Fibroblast of skin of left quadriceps (primary cell): ENCODE results near the gene PKIB.
A peak's percentile ranks its signal among the peaks of the same experiment; 100 is the strongest.

ENCODE experiments used
- DNase-seq, 2 experiments: peaks; one replicate each; pipeline ENCODE4 v3.0.0-alpha.2; 2013; ENCODE audit warnings: low read depth in 2 of 2

The PKIB gene

GRCh38 chr6:122666418-122666817 lies 56.2 kb downstream of the PKIB start:
- no peak for DNase-seq

- DNase-seq, result no peak
Observed at GRCh38 chr6:122669418-122669817, 59.2 kb downstream of the PKIB start.

- no peak for DNase-seq
Observed at GRCh38 chr6:122669868-122670267, 59.7 kb downstream of the PKIB start.

- DNase-seq, result no peak
Observed at GRCh38 chr6:122671251-122671650, 61.0 kb downstream of the PKIB start.

- no peak for DNase-seq
Observed at GRCh38 chr6:122673343-122673961, 63.2 kb downstream of the PKIB start.

- no peak for DNase-seq
Observed at GRCh38 chr6:122676146-122676545, 65.9 kb downstream of the PKIB start.

- DNase-seq, result no peak
Observed at GRCh38 chr6:122676688-122677087, 66.5 kb downstream of the PKIB start.

- DNase-seq, result peak; percentile 34 to 37
Observed at GRCh38 chr6:122677406-122677805, 67.2 kb downstream of the PKIB start.

- DNase-seq, result no peak
Observed at GRCh38 chr6:122678841-122679240, 68.6 kb downstream of the PKIB start.

- DNase-seq, result no peak
Observed at GRCh38 chr6:122681705-122682104, 71.5 kb downstream of the PKIB start.

- DNase-seq, result no peak
Observed at GRCh38 chr6:122683989-122684651, 73.9 kb downstream of the PKIB start.

- DNase-seq, result peak; percentile 35 to 43
Observed at GRCh38 chr6:122692175-122692598, 82.0 kb downstream of the PKIB start.

GRCh38 chr6:122692807-122693580 lies 82.8 kb downstream of the PKIB start:
- no peak for DNase-seq

- no peak for DNase-seq
Observed at GRCh38 chr6:122694075-122694474, 83.9 kb downstream of the PKIB start.

- DNase-seq, result no peak
Observed at GRCh38 chr6:122694602-122695001, 84.4 kb downstream of the PKIB start.

- DNase-seq, result no peak
Observed at GRCh38 chr6:122695188-122695587, 85.0 kb downstream of the PKIB start.

GRCh38 chr6:122696079-122696478 lies 85.9 kb downstream of the PKIB start:
- DNase-seq, result peak; percentile 82

GRCh38 chr6:122696853-122697252 lies 86.6 kb downstream of the PKIB start:
- no peak for DNase-seq

GRCh38 chr6:122697458-122697857 lies 87.3 kb downstream of the PKIB start:
- DNase-seq, result no peak

GRCh38 chr6:122701666-122702065 lies 91.5 kb downstream of the PKIB start:
- DNase-seq, result no peak

- no peak for DNase-seq
Observed at GRCh38 chr6:122702841-122703240, 92.6 kb downstream of the PKIB start.

GRCh38 chr6:122704066-122704465 lies 93.9 kb downstream of the PKIB start:
- no peak for DNase-seq
